IMR-90 (cell line): ENCODE results near the gene CHRD. TPM values are rescaled to one million over a fixed set of nuclear protein-coding genes. Genes with fewer than 3 reads are reported as not detected.

Experiments
- ATAC-seq: fragments of 200-7000 bp; cut with Tn5 transposase; 2 replicates; pipeline ENCODE4 v1.9.1; 2020; ENCODE audit warnings: low read depth, mild to moderate bottlenecking, moderate library complexity
- BruUV-seq: library from RNA; stranded (reverse); fragments of 400-500 nt; replicated peaks from 2 replicates; lab custom pipeline; 2021; lab: Mats Ljungman, UMichigan
- CTCF ChIA-PET: fragments of 300-600 bp; formaldehyde crosslinking; extraction: SDS; loops from one replicate; lab custom pipeline; 2021; ENCODE audit warnings: antibody characterized with exemption; lab: Yijun Ruan, JAX
- POLR2A ChIA-PET: fragments of 300-600 bp; sonication (Branson Sonifier 250); formaldehyde crosslinking; loops from one replicate; lab custom pipeline; 2022; ENCODE audit warnings: antibody characterized with exemption; ENCODE audit not compliant: unreplicated experiment; lab: Charles Lee
- DNase-seq: peaks from one replicate; pipeline ENCODE4 v3.0.0; 2013
- H2AFZ ChIP-seq: replicated peaks from 2 replicates; pipeline ENCODE3; 2013; ENCODE audit warnings: low read length, mild to moderate bottlenecking; ENCODE audit not compliant: poor library complexity
- H2AK5ac ChIP-seq: 2 replicates; pipeline ENCODE4 v1.6.1; 2013; ENCODE audit warnings: low read depth, low read length, inconsistent platforms
- H2AK9ac ChIP-seq: replicated peaks from 2 replicates; pipeline ENCODE3; 2013; ENCODE audit warnings: mild to moderate bottlenecking, low read depth, low read length, moderate library complexity; ENCODE audit not compliant: poor library complexity
- H2BK120ac ChIP-seq: 2 replicates; pipeline ENCODE4 v1.6.1; 2013; ENCODE audit warnings: low read depth, low read length, inconsistent platforms
- H2BK15ac ChIP-seq: 3 replicates; pipeline ENCODE4 v1.6.1; 2013; ENCODE audit warnings: low read depth, low read length, inconsistent platforms
- H2BK20ac ChIP-seq: 2 replicates; pipeline ENCODE4 v1.6.1; 2013; ENCODE audit warnings: low read depth, mild to moderate bottlenecking, inconsistent platforms, low read length, moderate library complexity
- H2BK5ac ChIP-seq: 2 replicates; pipeline ENCODE4 v1.6.1; 2013; ENCODE audit warnings: mild to moderate bottlenecking, low read depth, low read length, inconsistent platforms; ENCODE audit not compliant: poor library complexity, severe bottlenecking
- H3K14ac ChIP-seq: replicated peaks from 2 replicates; pipeline ENCODE4 v1.6.1; 2013; ENCODE audit warnings: low read depth, low read length, inconsistent platforms
- H3K18ac ChIP-seq: 2 replicates; pipeline ENCODE4 v1.6.1; 2013; ENCODE audit warnings: low read depth, low read length, control low read depth
- H3K23ac ChIP-seq: 2 replicates; pipeline ENCODE4 v1.6.1; 2013; ENCODE audit warnings: low read depth, low read length, inconsistent platforms
- H3K27ac ChIP-seq: 2 replicates; pipeline ENCODE4 v1.5.1; 2013; ENCODE audit warnings: mild to moderate bottlenecking, control low read depth, low read length; ENCODE audit not compliant: insufficient read depth
- H3K27me3 ChIP-seq: 2 replicates; pipeline ENCODE4 v1.6.1; 2013; ENCODE audit warnings: low read length; ENCODE audit not compliant: control insufficient read depth, insufficient read depth
- H3K36me3 ChIP-seq: 2 replicates; pipeline ENCODE4 v1.6.1; 2013; ENCODE audit warnings: low read length, mixed read lengths; ENCODE audit not compliant: control insufficient read depth, insufficient read depth
- H3K4ac ChIP-seq: 2 replicates; pipeline ENCODE4 v1.6.1; 2013; ENCODE audit warnings: low read depth, low read length, inconsistent platforms
- H3K4me1 ChIP-seq: 2 replicates; pipeline ENCODE4 v1.6.1; 2013; ENCODE audit warnings: low read length, mixed read lengths; ENCODE audit not compliant: control insufficient read depth, insufficient read depth
- H3K4me2 ChIP-seq: 2 replicates; pipeline ENCODE4 v1.6.1; 2013; ENCODE audit warnings: low read depth, mild to moderate bottlenecking, control low read depth, low read length, moderate library complexity
- H3K4me3 ChIP-seq: 2 replicates; pipeline ENCODE4 v1.5.1; 2013; ENCODE audit warnings: low read depth, mild to moderate bottlenecking, control low read depth, low read length, moderate library complexity; ENCODE audit not compliant: insufficient read depth
- H3K56ac ChIP-seq: 2 replicates; pipeline ENCODE4 v1.6.1; 2013; ENCODE audit warnings: low read length, inconsistent platforms; ENCODE audit not compliant: insufficient read depth; ENCODE audit errors: extremely low read depth
- H3K79me1 ChIP-seq, 2 experiments: 2 replicates each; pipeline ENCODE4 v1.6.1; 2013; ENCODE audit warnings: low read length in 2 of 2, inconsistent platforms in 1 of 2, low read depth in 1 of 2
- H3K9ac ChIP-seq: 2 replicates; pipeline ENCODE4 v1.6.1; 2013; ENCODE audit warnings: low read depth, low read length, control low read depth
- H3K9me1 ChIP-seq: 2 replicates; pipeline ENCODE4 v1.6.1; 2013; ENCODE audit warnings: low read length, inconsistent platforms; ENCODE audit not compliant: insufficient read depth
- H3K9me3 ChIP-seq: 2 replicates; pipeline ENCODE4 v1.6.1; 2013; ENCODE audit warnings: low read length; ENCODE audit not compliant: control insufficient read depth, insufficient read depth
- H4K20me1 ChIP-seq: 2 replicates; pipeline ENCODE4 v1.6.1; 2013; ENCODE audit warnings: low read length, inconsistent platforms; ENCODE audit not compliant: insufficient read depth
- H4K5ac ChIP-seq: 2 replicates; pipeline ENCODE4 v1.6.1; 2013; ENCODE audit warnings: mild to moderate bottlenecking, low read depth, low read length, control low read depth
- H4K8ac ChIP-seq, 2 experiments: 2 replicates each; pipeline ENCODE4 v1.6.1; 2013; ENCODE audit warnings: low read depth in 2 of 2, low read length in 2 of 2, control low read depth in 1 of 2, inconsistent platforms in 1 of 2
- H4K91ac ChIP-seq: 2 replicates; pipeline ENCODE4 v1.6.1; 2013; ENCODE audit warnings: low read depth, low read length, inconsistent platforms; ENCODE audit not compliant: insufficient read depth
- BHLHE40 ChIP-seq: fragments of 150-350 bp; IDR thresholded peaks from 2 replicates; pipeline ENCODE4 v1.6.1; 2016; ENCODE audit warnings: mild to moderate bottlenecking, low read depth, low read length
- CEBPB ChIP-seq: IDR thresholded peaks from 2 replicates; pipeline ENCODE4 v1.6.1; 2012; ENCODE audit warnings: low read depth, low read length, improper control_type of control experiment
- CHD1 ChIP-seq: IDR thresholded peaks from 2 replicates; pipeline ENCODE4 v1.6.1; 2012; ENCODE audit warnings: low read depth, low read length, improper control_type of control experiment
- MAFK ChIP-seq: IDR thresholded peaks from 2 replicates; pipeline ENCODE4 v1.6.1; 2012; ENCODE audit warnings: low read depth, low read length, improper control_type of control experiment
- MAZ ChIP-seq: IDR thresholded peaks from 2 replicates; pipeline ENCODE4 v1.6.1; 2012; ENCODE audit warnings: low read depth, mild to moderate bottlenecking, low read length, improper control_type of control experiment, moderate library complexity, borderline replicate concordance
- MXI1 ChIP-seq: IDR thresholded peaks from 2 replicates; pipeline ENCODE4 v1.6.1; 2012; ENCODE audit warnings: low read depth, mild to moderate bottlenecking, low read length, moderate library complexity, borderline replicate concordance
- NFE2L2 ChIP-seq: fragments of 150-350 bp; IDR thresholded peaks from 2 replicates; pipeline ENCODE4 v1.6.1; 2016; ENCODE audit warnings: low read depth, mild to moderate bottlenecking, low read length
- POLR2A ChIP-seq: IDR thresholded peaks from 2 replicates; pipeline ENCODE4 v1.6.1; 2012; ENCODE audit warnings: mild to moderate bottlenecking, low read depth, low read length
- RAD21 ChIP-seq: IDR thresholded peaks from 2 replicates; pipeline ENCODE4 v1.6.1; 2012; ENCODE audit warnings: low read length, improper control_type of control experiment
- RCOR1 ChIP-seq: IDR thresholded peaks from 2 replicates; pipeline ENCODE4 v1.6.1; 2012; ENCODE audit warnings: mild to moderate bottlenecking, low read length, improper control_type of control experiment; ENCODE audit not compliant: insufficient replicate concordance
- RFX5 ChIP-seq: IDR thresholded peaks from 2 replicates; pipeline ENCODE4 v1.8.0; 2012; ENCODE audit warnings: low read depth, mild to moderate bottlenecking, low read length, moderate library complexity
- SMC3 ChIP-seq: fragments of 150-350 bp; IDR thresholded peaks from 2 replicates; pipeline ENCODE4 v1.6.1; 2016; ENCODE audit warnings: low read depth, mild to moderate bottlenecking, antibody characterized with exemption, low read length, moderate library complexity
- WGBS, 2 experiments: methylation state at CpG; one replicate each; pipeline versions ENCODE4 v1.1.5 to v1.1.7; 2013; ENCODE audit warnings: missing lambda C conversion rate in 2 of 2; ENCODE audit not compliant: insufficient read length in 1 of 2; ENCODE audit errors: extremely low coverage in 2 of 2; 5-methylcytosine and 5-hydroxymethylcytosine counted together
- dilution Hi-C: fragments of 300-500 bp; cut with HindIII; formaldehyde crosslinking; loops from one replicate; pipeline ENCODE4 v1.14.3; 2018; ENCODE audit warnings: low sequenced_read_pairs; ENCODE audit not compliant: unreplicated experiment
- in situ Hi-C: fragments of 300-500 bp; cut with MboI; formaldehyde crosslinking; loops from 3 replicates; pipeline ENCODE4 v1.14.3; 2019; ENCODE audit warnings: low sequenced_read_pairs, inconsistent platforms, mixed read lengths
- intact Hi-C: fragments of 100-400 bp; cut with micrococcal nuclease; formaldehyde crosslinking; loops from 2 replicates; pipeline ENCODE4 v1.10.0; 2022
- polyA plus RNA-seq, 3 experiments: library from polyadenylated mRNA; depleted of rRNA; stranded (reverse); fragments of >200 nt; gene quantifications; 2 replicates each; pipeline ENCODE4 v1.2.3, GENCODE V29; 2012; ENCODE audit warnings: low replicate concordance in 1 of 3
- total RNA-seq: library from RNA; depleted of rRNA; stranded (reverse); fragments of >200 nt; gene quantifications from 2 replicates; pipeline ENCODE4 v1.2.3, GENCODE V29; 2012
- TF ChIP-seq, protein P1 (sequence below): conservative IDR thresholded peaks from 2 replicates; pipeline ENCODE4 v1.5.1; 2012; ENCODE audit warnings: mild to moderate bottlenecking, low read depth, low read length, improper control_type of control experiment
- TF ChIP-seq, protein P2 (sequence below): fragments of 150-350 bp; IDR thresholded peaks from 2 replicates; pipeline ENCODE4 v1.6.1; 2016; ENCODE audit warnings: low read depth, mild to moderate bottlenecking, low read length, moderate library complexity, borderline replicate concordance
- TF ChIP-seq, protein P3 (sequence below): fragments of 150-350 bp; IDR thresholded peaks from 2 replicates; pipeline ENCODE4 v1.6.1; 2017; ENCODE audit warnings: mild to moderate bottlenecking, antibody characterized with exemption, low read length, low read depth

CHRD gene
- total and polyA plus RNA-seq, 2 of the 4 experiments (the other 2 are of a cell fraction) = under 0.01 to 0.09 TPM

DNA sequence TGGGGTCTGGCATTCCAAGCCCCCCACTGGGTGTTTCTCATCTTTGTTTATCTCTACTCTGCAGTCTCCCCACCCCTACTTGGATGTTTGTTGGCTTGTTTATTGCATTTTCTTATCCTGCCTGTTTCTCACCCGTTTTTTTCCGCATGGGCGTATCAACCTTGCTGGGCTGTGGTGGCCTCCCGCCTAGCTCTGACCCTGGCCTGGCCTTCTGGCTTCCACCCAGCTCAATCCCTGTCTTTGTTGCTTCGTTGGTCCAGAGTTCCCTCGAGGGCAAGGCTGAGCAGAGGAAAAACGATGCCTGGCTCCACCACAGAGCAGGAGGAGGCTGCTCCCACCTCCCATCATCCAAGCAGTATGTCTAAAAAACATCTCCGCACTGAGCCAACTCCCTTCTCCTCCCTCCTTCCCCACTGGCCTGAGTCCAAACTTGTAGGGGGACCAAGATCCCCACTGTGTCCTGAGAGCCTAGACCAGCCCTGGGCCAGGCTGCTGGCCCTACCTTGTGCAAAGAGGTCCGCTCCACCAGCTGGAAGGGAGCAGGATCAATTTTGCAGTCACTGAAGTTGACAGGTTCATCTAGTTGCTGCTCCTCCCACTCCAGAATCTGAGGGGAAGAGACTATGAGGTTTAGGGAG is 28.2 kb upstream of the CHRD start:
- intact Hi-C loops = no loop called here
- in situ Hi-C loops = no loop called here
- POLR2A ChIA-PET = no interaction called here

More for the DNA sequence above, 28.2 kb upstream of the CHRD start:
- Histone ChIP-seq H4K8ac (no peak overlapping the region), H2BK15ac (no peak overlapping the region), H2AK9ac (no peak overlapping the region), H3K36me3 (peaks cover 20% of the 10 kb centered on the region), H3K14ac (no peak overlapping the region), H3K56ac (no peak overlapping the region), H4K20me1 (peaks cover 3% of the 10 kb centered on the region), H3K4me1 (peaks cover 1% of the 10 kb centered on the region; the same call in 1 of the 2 replicates), H3K79me1 (no peaks in the 10 kb centered on the region), H3K18ac (no peak overlapping the region), H3K9me1 (peaks cover 9% of the 10 kb centered on the region; the same call in 1 of the 2 replicates), H2AK5ac (no peak overlapping the region), H2BK120ac (no peak overlapping the region), H2AFZ (no peak overlapping the region), H2BK20ac (no peak overlapping the region), H4K5ac (no peak overlapping the region), H2BK5ac (no peak overlapping the region), H3K4ac (no peak overlapping the region), H4K91ac (no peak overlapping the region), H3K9ac (no peak overlapping the region), H3K4me3 (no peak overlapping the region), H3K27ac (no peak overlapping the region), H3K23ac (no peak overlapping the region), H3K9me3 (no peaks in the 10 kb centered on the region), H3K4me2 (no peak overlapping the region), H3K27me3 (no peaks in the 10 kb centered on the region)
- ATAC-seq = no peak
- TF ChIP-seq MXI1 (no peak), SMC3 (no peak), MAZ (no peak), CHD1 (no peak), BHLHE40 (no peak), CEBPB (no peak), RAD21 (no peak), NFE2L2 (no peak), MAFK (no peak), RFX5 (no peak), RCOR1 (no peak), POLR2A (no peak)
- TF ChIP-seq, protein P1, sequence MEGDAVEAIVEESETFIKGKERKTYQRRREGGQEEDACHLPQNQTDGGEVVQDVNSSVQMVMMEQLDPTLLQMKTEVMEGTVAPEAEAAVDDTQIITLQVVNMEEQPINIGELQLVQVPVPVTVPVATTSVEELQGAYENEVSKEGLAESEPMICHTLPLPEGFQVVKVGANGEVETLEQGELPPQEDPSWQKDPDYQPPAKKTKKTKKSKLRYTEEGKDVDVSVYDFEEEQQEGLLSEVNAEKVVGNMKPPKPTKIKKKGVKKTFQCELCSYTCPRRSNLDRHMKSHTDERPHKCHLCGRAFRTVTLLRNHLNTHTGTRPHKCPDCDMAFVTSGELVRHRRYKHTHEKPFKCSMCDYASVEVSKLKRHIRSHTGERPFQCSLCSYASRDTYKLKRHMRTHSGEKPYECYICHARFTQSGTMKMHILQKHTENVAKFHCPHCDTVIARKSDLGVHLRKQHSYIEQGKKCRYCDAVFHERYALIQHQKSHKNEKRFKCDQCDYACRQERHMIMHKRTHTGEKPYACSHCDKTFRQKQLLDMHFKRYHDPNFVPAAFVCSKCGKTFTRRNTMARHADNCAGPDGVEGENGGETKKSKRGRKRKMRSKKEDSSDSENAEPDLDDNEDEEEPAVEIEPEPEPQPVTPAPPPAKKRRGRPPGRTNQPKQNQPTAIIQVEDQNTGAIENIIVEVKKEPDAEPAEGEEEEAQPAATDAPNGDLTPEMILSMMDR = no peak
- TF ChIP-seq, protein P2, sequence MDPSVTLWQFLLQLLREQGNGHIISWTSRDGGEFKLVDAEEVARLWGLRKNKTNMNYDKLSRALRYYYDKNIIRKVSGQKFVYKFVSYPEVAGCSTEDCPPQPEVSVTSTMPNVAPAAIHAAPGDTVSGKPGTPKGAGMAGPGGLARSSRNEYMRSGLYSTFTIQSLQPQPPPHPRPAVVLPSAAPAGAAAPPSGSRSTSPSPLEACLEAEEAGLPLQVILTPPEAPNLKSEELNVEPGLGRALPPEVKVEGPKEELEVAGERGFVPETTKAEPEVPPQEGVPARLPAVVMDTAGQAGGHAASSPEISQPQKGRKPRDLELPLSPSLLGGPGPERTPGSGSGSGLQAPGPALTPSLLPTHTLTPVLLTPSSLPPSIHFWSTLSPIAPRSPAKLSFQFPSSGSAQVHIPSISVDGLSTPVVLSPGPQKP = no peak
- TF ChIP-seq, protein P3, sequence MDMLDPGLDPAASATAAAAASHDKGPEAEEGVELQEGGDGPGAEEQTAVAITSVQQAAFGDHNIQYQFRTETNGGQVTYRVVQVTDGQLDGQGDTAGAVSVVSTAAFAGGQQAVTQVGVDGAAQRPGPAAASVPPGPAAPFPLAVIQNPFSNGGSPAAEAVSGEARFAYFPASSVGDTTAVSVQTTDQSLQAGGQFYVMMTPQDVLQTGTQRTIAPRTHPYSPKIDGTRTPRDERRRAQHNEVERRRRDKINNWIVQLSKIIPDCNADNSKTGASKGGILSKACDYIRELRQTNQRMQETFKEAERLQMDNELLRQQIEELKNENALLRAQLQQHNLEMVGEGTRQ = no peak
- dilution Hi-C loops = loop anchor here (25.0 kb wide), 1 partner anchor 186 kb away; no protein-coding TSS in a partner anchor
- no TSS peak for BruUV-seq
- DNase-seq = no peak
- 57% methylated on average over 5 of the region's 9 CpGs; no CpG with 5 or more reads in 1 of the 2 experiments for whole genome bisulfite sequencing, 2 experiments
- CTCF ChIA-PET = no interaction called here
